ENCODE data around the gene MIGA2.

MIGA2 gene

DNA sequence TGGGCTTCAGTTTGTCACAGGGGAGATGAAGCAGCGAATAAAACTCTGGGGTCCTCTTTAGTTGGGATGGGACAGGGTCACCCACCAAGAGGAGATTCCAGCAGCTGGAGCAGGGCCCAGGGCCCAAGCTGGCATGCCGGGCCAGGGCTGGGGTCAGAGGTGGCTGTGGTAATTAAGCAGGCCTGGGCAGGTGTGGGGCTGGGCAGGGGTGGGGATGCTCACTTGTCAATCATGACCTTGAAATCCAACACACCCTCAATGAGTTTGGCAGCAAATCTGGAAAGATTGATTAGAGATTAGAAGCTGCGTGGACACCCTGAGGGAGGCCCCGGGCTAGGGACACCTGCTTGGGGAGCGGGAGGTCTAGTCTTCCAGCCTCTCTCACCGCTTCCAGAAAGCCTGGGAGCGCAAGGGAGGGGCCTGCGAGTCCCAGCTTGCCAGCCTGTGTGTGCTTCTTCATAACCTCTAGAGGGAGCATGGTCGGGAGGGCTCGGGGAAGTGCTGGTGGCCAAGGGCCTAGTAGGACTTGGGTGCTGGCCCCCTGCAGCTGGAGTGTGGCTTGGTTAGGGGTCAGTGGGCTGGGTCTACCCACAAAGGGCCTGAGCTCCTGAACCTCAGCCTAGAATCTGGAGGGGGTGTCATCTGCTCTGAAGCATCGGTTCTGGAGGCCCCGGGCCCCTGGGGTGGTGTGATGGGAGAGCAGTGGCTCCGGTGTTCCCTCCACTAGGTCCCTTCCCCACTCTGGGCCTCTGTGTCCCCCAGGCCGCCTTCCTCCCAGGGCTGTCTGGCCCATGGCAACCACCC, 66.6 kb downstream of the MIGA2 start:
- Histone ChIP-seq H3K9me3 (ENCODE audit: control insufficient read depth, low read length) (no peaks in the 10 kb centered on the region), H3K4me1 (ENCODE audit: control insufficient read depth, insufficient read depth, low read length, poor library complexity, severe bottlenecking) (no peaks in the 10 kb centered on the region), H3K27ac (ENCODE audit: low read depth, low read length, severe bottlenecking) (no peak overlapping the region), H3K4me3 (ENCODE audit: extremely low read depth, insufficient read depth, low read length, poor library complexity, severe bottlenecking) (no peak overlapping the region), H3K36me3 (ENCODE audit: control insufficient read depth, insufficient read depth, low read length) (peaks cover 3% of the 10 kb centered on the region)
- WGBS, 2 experiments (ENCODE audit: insufficient coverage in 2 of 2) = 44 to 51% methylated on average over 9 to 12 of the region's 14 CpGs

DNA sequence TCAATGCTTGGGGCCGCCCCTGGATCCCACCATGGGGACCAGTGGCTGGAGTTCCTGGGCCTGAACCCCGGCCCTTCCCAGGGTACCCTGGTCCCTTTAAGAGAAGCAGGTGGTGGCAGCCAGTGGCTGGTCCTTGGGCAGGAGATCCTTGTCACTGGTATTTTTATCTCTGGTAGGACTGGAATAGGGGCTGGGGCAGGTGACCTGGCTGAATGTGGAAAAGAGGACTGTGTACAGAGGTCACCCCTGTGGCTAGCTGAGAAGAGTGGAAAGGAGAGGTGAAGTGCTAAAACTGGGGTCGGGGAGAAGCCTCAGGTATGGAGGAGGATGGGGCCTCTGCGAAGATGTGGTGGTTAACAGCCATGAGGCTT, 67.2 kb downstream of the MIGA2 start:
- H3K4me1 ChIP-seq (ENCODE audit: control insufficient read depth, insufficient read depth, low read length, poor library complexity, severe bottlenecking) = no peaks in the 10 kb centered on the region
- H3K4me3 ChIP-seq (ENCODE audit: extremely low read depth, insufficient read depth, low read length, poor library complexity, severe bottlenecking) = no peak overlapping the region
- no peaks in the 10 kb centered on the region for H3K9me3 ChIP-seq (ENCODE audit: control insufficient read depth, low read length)
- no peak overlapping the region for H3K27ac ChIP-seq (ENCODE audit: low read depth, low read length, severe bottlenecking)
- WGBS, 2 experiments (ENCODE audit: insufficient coverage in 2 of 2) = 88 to 89% methylated on average over 3 to 4 of the region's 4 CpGs
- H3K36me3 ChIP-seq (ENCODE audit: control insufficient read depth, insufficient read depth, low read length) = peaks cover 3% of the 10 kb centered on the region

DNA sequence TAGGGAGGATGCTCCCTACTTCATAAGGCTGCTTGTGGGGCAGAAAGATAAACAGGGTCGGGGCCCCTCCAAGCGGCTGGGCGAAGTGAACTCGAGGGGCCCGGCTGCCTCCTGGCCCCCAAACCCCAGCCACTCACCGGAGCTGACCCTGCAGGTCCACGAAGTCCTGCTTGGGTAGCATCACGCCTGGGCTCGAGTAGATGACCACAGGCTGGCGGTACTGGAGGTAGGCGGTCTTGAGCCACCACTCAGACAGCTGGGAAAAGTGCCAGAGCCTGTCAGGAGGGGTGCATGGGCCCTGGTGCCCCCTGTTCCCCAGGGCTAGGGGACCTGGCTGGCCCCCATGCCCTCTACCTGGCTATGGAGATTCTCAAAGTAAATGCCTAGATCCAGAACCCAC, 67.6 kb downstream of the MIGA2 start:
- Histone ChIP-seq H3K4me3 (ENCODE audit: extremely low read depth, insufficient read depth, low read length, poor library complexity, severe bottlenecking) (no peak overlapping the region), H3K9me3 (ENCODE audit: control insufficient read depth, low read length) (no peaks in the 10 kb centered on the region), H3K36me3 (ENCODE audit: control insufficient read depth, insufficient read depth, low read length) (peaks cover 3% of the 10 kb centered on the region), H3K27ac (ENCODE audit: low read depth, low read length, severe bottlenecking) (no peak overlapping the region), H3K4me1 (ENCODE audit: control insufficient read depth, insufficient read depth, low read length, poor library complexity, severe bottlenecking) (no peaks in the 10 kb centered on the region)
- 94 to 96% methylated on average over 10 to 11 of the region's 11 CpGs for WGBS, 2 experiments (ENCODE audit: insufficient coverage in 2 of 2)

DNA sequence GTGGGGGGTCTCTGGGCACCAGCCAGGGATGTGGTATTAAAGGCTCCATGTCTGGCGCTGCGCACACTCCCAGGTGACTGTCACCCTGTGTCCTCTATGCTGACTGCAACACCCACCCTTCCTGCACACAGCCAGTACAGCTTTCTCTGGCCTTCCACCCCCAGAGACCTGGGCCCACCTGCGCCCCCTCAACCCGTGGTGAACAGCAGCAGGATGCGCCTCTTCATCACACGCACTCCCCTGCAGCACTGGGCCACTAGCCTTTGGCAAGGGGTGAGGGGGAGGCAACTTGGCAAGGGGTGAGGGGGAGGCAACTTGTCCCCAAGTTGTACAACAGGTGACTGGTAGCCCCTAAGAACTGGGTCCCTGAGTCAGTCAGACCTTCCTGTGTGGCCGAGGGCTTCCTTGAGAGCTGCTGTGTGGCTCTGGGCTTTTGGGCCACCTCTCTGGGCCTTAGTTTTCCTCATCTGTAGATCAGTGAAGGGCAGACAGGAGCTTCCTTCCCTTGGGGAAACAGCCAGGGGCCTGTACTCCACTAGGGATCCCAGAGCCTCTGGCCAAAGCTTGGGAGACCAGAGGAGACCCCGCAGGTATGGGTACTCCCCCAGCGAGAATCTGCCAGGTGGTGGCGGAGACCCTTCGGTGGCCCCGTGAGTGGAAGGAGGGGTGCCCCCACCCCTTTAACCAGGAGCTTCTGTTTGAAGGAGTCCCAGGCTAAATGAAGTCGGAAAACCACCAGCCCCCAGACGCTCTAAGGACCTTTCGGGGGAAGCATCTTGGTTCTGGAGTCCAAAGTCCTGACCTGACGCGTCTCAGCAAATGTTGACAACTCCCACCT, 69.7 kb downstream of the MIGA2 start:
- H3K36me3 ChIP-seq (ENCODE audit: control insufficient read depth, insufficient read depth, low read length) = peaks cover 3% of the 10 kb centered on the region
- H3K4me1 ChIP-seq (ENCODE audit: control insufficient read depth, insufficient read depth, low read length, poor library complexity, severe bottlenecking) = no peaks in the 10 kb centered on the region
- H3K9me3 ChIP-seq (ENCODE audit: control insufficient read depth, low read length) = no peaks in the 10 kb centered on the region
- 88 to 96% methylated on average over 12 to 15 of the region's 17 CpGs for whole genome bisulfite sequencing, 2 experiments (ENCODE audit: insufficient coverage in 2 of 2)
- H3K27ac ChIP-seq (ENCODE audit: low read depth, low read length, severe bottlenecking) = no peak overlapping the region
- no peak overlapping the region for H3K4me3 ChIP-seq (ENCODE audit: extremely low read depth, insufficient read depth, low read length, poor library complexity, severe bottlenecking)

DNA sequence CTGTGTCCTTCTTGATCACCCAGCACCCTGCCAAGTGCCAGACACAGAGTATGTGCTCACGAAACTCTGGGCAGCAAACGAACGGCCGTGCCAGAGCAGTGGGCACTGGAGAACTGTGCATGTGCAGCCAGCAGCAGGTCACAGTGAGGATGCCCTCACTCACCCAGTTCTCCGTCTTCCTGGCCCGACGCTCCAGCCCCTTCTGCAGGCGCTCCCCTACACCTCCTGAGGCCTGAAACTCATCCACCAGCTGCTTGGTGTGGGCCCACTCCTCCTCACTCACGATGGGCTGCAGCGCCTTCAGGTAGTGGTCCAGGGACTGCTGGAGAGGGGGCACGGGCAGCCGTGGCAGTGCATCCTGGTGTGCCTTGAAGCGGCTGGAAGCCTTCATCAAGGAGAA, 71.2 kb downstream of the MIGA2 start:
- Histone ChIP-seq H3K36me3 (ENCODE audit: control insufficient read depth, insufficient read depth, low read length) (peaks cover 3% of the 10 kb centered on the region), H3K4me1 (ENCODE audit: control insufficient read depth, insufficient read depth, low read length, poor library complexity, severe bottlenecking) (no peaks in the 10 kb centered on the region), H3K27ac (ENCODE audit: low read depth, low read length, severe bottlenecking) (no peak overlapping the region), H3K4me3 (ENCODE audit: extremely low read depth, insufficient read depth, low read length, poor library complexity, severe bottlenecking) (no peak overlapping the region), H3K9me3 (ENCODE audit: control insufficient read depth, low read length) (no peaks in the 10 kb centered on the region)
- 93 to 94% methylated on average over 13 of the region's 13 CpGs for WGBS, 2 experiments (ENCODE audit: insufficient coverage in 2 of 2)

DNA sequence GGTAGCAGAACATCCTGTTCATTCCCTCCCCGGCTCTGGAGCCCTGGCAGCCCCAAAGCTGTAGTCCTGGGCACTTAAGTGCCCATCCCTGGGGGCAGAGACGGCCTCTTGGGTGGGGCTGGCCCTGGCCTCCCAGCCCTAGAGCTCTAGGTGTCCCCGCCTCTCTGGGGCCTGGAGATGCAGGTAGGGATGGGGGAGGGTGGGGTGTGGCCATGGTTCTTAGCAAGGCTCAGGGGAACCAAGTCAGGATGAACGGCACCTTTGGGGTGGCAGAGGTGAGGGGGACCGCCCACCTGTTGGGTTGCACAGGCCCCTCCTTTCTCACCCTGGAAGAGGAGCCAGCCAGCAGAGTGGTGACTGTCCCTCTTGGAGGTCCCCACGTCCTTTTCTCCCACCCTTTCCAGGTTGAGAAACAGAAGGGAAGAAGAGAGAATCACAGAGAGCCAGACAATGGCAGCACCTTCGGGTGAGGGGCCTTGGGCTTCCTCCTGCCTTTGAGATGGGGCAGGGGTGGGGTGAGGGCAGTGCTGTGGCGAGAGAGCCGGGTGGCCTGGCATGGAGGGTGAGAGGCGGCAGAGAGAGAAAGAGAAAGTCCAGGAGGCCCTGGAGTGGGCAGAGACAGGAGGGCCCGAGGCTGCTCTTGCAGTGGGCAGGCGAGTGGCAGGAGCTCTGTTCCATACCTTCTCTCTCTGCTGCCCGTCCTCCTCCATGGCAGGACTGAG, 71.8 kb downstream of the MIGA2 start:
- H3K36me3 ChIP-seq (ENCODE audit: control insufficient read depth, insufficient read depth, low read length) = peaks cover 3% of the 10 kb centered on the region
- no peaks in the 10 kb centered on the region for H3K9me3 ChIP-seq (ENCODE audit: control insufficient read depth, low read length)
- no peaks in the 10 kb centered on the region for H3K4me1 ChIP-seq (ENCODE audit: control insufficient read depth, insufficient read depth, low read length, poor library complexity, severe bottlenecking)
- no peak overlapping the region for H3K4me3 ChIP-seq (ENCODE audit: extremely low read depth, insufficient read depth, low read length, poor library complexity, severe bottlenecking)
- 93 to 95% methylated on average over 10 of the region's 13 CpGs for WGBS, 2 experiments (ENCODE audit: insufficient coverage in 2 of 2)
- H3K27ac ChIP-seq (ENCODE audit: low read depth, low read length, severe bottlenecking) = no peak overlapping the region

DNA sequence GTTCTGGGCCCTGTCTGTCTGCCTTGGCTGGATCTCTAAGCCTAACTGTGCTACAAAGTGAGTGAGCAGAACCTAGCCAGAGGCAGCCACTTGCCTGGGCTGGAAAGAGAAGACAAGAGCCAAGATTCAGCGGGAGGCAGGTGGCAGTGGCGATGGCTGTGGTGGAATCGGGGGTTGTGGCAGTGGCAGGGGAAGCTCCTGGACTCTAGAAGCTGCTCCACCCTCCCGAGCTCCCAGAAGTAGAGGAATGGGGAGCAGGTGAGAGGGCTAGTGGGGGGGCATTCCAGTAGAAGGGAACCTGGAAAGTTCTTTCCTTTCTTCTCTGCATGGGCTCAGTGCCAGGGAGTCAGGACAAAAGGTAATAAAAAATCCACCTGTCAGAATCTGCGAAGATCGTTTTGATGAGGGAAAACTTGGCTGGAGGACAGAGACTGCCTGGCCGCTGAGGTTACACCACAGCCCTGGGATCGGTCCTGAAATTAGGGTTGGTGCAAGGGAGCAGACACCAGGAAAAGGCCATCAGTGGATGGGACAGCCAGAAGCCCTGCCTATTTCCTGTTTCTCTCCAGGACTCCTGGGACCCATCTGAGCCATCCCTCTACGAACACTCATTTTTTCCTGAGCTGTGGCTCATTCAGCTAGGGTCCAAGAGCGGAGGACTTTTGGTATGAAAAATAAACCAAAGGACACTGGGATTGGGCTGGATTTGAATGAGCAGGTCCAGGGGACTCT, 72.5 kb downstream of the MIGA2 start:
- Histone ChIP-seq H3K9me3 (ENCODE audit: control insufficient read depth, low read length) (no peaks in the 10 kb centered on the region), H3K4me3 (ENCODE audit: extremely low read depth, insufficient read depth, low read length, poor library complexity, severe bottlenecking) (no peak overlapping the region), H3K27ac (ENCODE audit: low read depth, low read length, severe bottlenecking) (no peak overlapping the region), H3K36me3 (ENCODE audit: control insufficient read depth, insufficient read depth, low read length) (peaks cover 3% of the 10 kb centered on the region), H3K4me1 (ENCODE audit: control insufficient read depth, insufficient read depth, low read length, poor library complexity, severe bottlenecking) (peaks cover 4% of the 10 kb centered on the region)
- WGBS, 2 experiments (ENCODE audit: insufficient coverage in 2 of 2) = 95 to 97% methylated on average over 9 to 10 of the region's 10 CpGs

DNA sequence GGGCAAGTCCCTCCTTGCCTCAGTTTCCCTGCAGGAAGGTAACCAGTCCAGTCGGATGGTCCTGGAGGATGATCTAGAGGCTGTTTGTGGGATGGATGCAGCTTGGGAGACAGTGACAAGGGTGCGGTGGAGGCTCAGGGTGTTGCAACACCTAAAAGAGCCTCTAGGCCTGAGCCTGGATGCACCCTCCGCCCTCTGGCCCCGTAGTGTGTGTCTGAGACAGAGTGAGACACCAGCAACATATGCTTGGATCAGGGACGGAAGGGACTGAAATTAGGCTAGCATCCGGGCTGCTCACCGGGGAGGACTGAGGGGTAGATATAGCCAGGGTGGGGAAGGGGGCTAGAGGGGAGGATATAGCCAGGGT, 73.1 kb downstream of the MIGA2 start:
- peaks cover 7% of the 10 kb centered on the region for H3K4me1 ChIP-seq (ENCODE audit: control insufficient read depth, insufficient read depth, low read length, poor library complexity, severe bottlenecking)
- H3K36me3 ChIP-seq (ENCODE audit: control insufficient read depth, insufficient read depth, low read length) = peaks cover 3% of the 10 kb centered on the region
- H3K4me3 ChIP-seq (ENCODE audit: extremely low read depth, insufficient read depth, low read length, poor library complexity, severe bottlenecking) = peak overlapping the region; percentile 99
- no peak overlapping the region for H3K27ac ChIP-seq (ENCODE audit: low read depth, low read length, severe bottlenecking)
- H3K9me3 ChIP-seq (ENCODE audit: control insufficient read depth, low read length) = no peaks in the 10 kb centered on the region
- 69 to 92% methylated on average over 2 to 6 of the region's 7 CpGs for WGBS, 2 experiments (ENCODE audit: insufficient coverage in 2 of 2)

DNA sequence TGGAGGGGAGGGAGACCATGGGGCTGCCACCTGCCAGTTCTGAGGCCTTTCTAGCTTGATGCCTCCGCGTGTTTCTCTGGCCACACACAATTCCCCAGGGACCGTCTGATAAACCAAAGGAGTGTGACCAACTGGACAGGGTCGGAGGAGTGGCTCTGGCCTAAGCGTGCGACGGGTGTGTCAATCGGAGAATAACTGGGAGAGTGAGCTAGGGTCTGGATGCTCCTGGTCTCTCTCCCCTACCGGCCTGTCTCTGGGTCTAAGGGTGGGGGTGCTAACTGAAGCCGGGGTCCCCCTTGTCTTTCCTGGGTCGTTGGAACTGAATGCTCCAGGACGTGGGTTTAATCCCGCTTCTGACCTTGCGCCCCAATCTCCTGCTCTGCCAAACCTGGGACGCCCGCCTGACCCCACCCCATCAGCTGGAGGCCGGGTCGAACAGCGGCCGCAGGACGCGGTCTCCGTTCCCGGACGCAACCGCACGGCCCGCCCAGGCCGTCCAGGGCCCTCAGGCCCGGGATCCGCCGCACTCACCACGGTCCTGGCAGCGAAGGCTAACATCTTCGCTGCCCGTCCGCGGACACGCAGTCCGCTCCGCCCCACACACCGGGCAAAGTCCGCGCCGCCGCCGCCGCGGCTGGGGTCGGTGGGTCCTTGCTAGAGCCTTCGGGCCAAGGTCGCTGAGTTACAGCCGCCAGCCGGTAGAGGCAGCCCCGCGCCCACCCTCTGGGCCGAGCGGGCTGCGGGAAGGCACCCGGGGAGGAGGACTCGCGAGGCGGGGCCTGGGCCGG, 73.7 kb downstream of the MIGA2 start:
- Histone ChIP-seq H3K4me3 (ENCODE audit: extremely low read depth, insufficient read depth, low read length, poor library complexity, severe bottlenecking) (peak overlapping the region; percentile 99), H3K27ac (ENCODE audit: low read depth, low read length, severe bottlenecking) (no peak overlapping the region), H3K36me3 (ENCODE audit: control insufficient read depth, insufficient read depth, low read length) (peaks cover 3% of the 10 kb centered on the region), H3K9me3 (ENCODE audit: control insufficient read depth, low read length) (no peaks in the 10 kb centered on the region), H3K4me1 (ENCODE audit: control insufficient read depth, insufficient read depth, low read length, poor library complexity, severe bottlenecking) (peaks cover 7% of the 10 kb centered on the region)
- WGBS, 2 experiments (ENCODE audit: insufficient coverage in 2 of 2) = 9 to 12% methylated on average over 44 to 49 of the region's 64 CpGs

All from mesodermal cell (in vitro differentiated cells).